B cell (primary cell): ENCODE data around the gene IGFN1.

Source experiments
- CTCF ChIP-seq: fragments of 200-600 bp; IDR thresholded peaks from one replicate; pipeline ENCODE4 v1.8.0; 2022; ENCODE audit warnings: antibody characterized with exemption, mild to moderate bottlenecking
- EZH2 ChIP-seq: IDR thresholded peaks from 2 replicates; pipeline ENCODE4 v1.6.1; 2012; ENCODE audit warnings: borderline replicate concordance, low read depth, mild to moderate bottlenecking, moderate library complexity, low read length; ENCODE audit not compliant: insufficient read depth, poor library complexity, severe bottlenecking

GRCh38 chr1:201143726-201144635 is 46.6 kb upstream of the IGFN1 start:
- TF ChIP-seq CTCF (no peak), EZH2 (no peak)
